Right lung (tissue), 5 donors: ENCODE results near the gene TDRD15. TPM values are rescaled to one million over a fixed set of nuclear protein-coding genes. Genes with fewer than 3 reads are reported as not detected.
"Not testable (repeated sequence)": the region's sequence is repeated elsewhere in the genome, so short reads cannot be mapped to it uniquely, and the experiment has no call there.

ENCODE experiments used
- DNase-seq, 2 donors: peaks; one replicate each; pipeline ENCODE4 v3.0.0-alpha.2; 2013
- polyA plus RNA-seq, 5 donors: library from polyadenylated mRNA; unstranded; fragments of 120-200 nt; gene quantifications; one replicate each; pipeline versions ENCODE4 v1.2.1 to v1.2.3, GENCODE V29; 2013; ENCODE audit warnings: inconsistent platforms in 1 of 5, low replicate concordance in 1 of 5; ENCODE audit not compliant: insufficient read length in 5 of 5, insufficient read depth in 1 of 5

The TDRD15 gene
- polyA plus RNA-seq, 5 donors = not detected

DNA sequence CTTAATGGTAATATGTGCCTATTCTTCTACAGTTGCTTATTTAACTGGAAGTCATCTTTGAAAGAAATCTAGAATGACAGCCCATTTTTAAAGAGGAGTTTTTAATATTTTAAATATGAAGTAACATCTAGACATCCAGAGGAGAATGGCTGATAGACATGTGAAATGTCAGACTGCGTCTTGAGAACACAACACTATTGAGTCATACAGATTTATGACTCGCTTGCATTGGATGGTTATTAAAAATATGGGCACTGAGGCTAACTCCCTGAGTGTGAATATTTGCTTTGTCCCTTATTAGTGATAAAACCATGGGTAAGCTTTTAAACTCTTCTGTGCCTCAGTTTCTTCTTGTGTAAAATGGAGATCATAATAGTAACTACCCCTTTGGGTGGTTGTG is 22.9 kb downstream of the TDRD15 start:
- DNase-seq = no peak

DNA sequence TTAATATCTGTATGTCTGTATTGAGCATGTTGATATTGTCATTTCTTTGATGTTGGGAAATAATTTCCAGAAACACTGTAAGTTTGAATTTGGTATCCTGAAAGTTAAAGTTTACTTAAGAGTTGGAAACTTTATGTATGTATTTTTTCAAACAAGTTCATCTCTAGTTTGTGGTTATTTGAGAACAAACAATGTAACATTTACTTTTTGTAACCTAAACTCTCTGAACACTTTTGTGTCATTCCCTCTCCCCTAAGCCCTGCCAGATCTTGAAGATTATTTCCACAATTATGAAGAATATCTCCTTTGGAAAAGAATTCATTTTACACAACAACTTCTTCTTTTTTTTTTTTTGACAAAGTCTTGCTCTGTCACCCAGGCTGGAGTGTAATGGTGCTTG is 24.9 kb downstream of the TDRD15 start:
- DNase-seq = no peak

GRCh38 chr2:21151234-21151633 is 27.5 kb downstream of the TDRD15 start:
- DNase-seq = not testable (repeated sequence)

- DNase-seq = peak in 1 of 2 donors; percentile 15
Observed at GRCh38 chr2:21155365-21156136, 31.8 kb downstream of the TDRD15 start.

- no peak for DNase-seq
Observed at GRCh38 chr2:21161122-21161521, 37.4 kb downstream of the TDRD15 start.

- DNase-seq = no peak
Observed at GRCh38 chr2:21161832-21162614, 38.3 kb downstream of the TDRD15 start.

- no peak for DNase-seq
Observed at GRCh38 chr2:21162615-21162878, 38.8 kb downstream of the TDRD15 start.

DNA sequence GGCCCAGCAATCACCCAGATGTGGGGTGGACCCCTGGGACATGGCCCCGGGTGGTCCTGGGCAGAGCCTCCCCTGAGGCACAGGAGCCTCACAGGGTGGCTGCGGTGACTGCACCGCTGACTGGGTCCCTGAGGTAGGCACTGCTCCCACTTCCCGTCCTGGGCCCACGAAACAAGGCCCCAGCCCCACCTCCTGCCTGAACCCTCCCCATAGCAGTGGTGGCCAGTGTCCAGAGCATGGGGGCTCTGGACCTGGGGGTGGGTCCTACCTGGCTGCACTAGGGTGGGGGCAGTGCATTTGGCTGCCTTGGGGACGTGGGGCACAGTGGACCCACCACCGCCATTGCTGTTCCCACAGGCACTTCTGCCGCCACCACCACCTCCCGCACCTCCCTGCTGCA is 39.4 kb downstream of the TDRD15 start:
- no peak for DNase-seq

DNA sequence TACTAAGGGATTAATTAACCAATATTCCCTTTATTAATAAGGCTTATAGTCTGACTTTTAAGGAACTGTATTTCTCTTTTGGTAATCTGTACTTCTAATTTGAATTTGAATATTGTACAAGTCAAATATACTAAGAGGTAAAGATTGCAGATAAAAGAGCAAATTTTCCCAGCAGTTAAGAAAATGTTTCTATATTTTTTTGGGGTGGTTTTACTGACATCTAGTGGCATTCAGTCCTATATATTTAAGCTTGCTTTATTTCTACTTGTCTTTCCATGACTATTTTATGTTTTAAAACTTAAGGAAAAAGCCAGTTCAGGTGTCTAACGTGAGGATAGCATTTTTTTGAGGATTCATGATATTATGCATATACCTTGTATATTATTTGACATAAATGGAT is 41.6 kb downstream of the TDRD15 start:
- no peak for DNase-seq

- peak; percentile 4 to 23 for DNase-seq
Observed at GRCh38 chr2:21175895-21176646, 52.3 kb downstream of the TDRD15 start.

DNA sequence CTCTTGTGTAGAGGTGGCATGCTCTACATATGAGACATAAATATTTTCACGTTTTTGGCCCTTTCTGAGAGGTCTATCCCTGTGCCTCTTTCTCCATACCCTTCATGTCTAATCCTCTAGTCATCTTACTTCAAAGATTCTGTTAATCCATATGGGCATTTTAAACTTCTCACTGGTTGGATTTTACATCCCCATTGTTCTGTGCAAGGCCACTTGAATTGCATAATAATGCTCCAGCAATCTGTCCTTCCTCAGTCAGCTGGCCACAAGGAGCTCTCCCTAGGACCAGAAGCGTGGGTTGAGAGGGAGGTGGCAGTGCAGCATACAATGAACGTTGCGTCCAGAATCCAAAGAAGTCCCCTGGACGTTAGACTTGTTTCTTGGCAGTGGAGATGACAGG is 58.2 kb downstream of the TDRD15 start:
- DNase-seq = no peak

- DNase-seq = no peak
Observed at GRCh38 chr2:21183306-21183705, 59.5 kb downstream of the TDRD15 start.

DNA sequence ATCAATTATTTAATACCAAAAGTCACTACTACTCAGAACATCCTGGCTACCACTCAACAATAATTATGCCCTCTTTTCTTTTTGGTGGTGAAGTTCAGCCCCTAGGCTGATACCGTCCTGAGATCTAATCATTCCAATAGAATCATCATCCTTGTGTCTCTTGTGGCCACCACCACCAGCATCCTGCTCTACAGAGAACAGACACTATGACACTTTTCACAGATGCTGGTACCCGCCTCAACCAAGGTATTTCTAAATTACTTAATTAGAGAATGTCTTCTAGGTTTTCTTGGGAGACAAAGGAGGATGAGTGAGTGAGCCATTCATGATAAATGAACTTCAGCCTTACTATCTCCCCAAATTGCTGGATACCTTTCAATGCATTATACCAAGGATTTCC is 60.0 kb downstream of the TDRD15 start:
- no peak for DNase-seq

DNA sequence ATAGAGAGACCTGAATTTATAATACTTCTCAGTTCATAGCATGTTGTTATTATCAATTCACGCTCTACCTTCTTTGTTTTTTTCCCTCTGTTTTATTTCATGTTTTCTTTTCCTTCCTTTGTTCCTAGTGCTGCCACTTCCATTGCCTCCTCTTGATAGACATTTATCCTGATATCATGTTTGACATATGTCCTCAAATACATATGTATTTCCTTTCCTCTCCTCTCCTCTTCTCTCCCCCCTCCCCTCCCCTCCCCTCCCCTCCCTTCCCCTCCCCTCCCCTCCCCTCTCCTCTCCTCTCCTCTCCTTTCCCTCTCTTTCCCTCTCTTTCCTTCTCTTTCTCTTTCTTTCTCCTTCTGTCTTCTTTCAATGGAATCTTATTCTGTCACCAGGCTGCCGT is 67.8 kb downstream of the TDRD15 start:
- no peak for DNase-seq

Other genes with a start within 250 kb of the TDRD15 start
- 10 to 100 TPM in 1 of 5 donors, under 1 TPM in 4; 0.03 to 11.2 (median 0.06) TPM for gene APOB, start 79.9 kb upstream of the TDRD15 start, polyA plus RNA-seq